Neural progenitor cell (in vitro differentiated cells): ENCODE measurements around the gene SMG9.

Source experiments
- EZH2 ChIP-seq: fragments of 200-600 bp; sonication (generic); IDR thresholded peaks from 2 replicates; pipeline ENCODE4 v1.6.1; 2017; ENCODE audit warnings: antibody characterized with exemption, mild to moderate bottlenecking, moderate library complexity
- TF ChIP-seq, protein P1 (sequence below): fragments of 200-600 bp; sonication (generic); IDR thresholded peaks from 2 replicates; pipeline ENCODE4 v1.5.1; 2017; ENCODE audit warnings: antibody characterized with exemption, mild to moderate bottlenecking

DNA sequence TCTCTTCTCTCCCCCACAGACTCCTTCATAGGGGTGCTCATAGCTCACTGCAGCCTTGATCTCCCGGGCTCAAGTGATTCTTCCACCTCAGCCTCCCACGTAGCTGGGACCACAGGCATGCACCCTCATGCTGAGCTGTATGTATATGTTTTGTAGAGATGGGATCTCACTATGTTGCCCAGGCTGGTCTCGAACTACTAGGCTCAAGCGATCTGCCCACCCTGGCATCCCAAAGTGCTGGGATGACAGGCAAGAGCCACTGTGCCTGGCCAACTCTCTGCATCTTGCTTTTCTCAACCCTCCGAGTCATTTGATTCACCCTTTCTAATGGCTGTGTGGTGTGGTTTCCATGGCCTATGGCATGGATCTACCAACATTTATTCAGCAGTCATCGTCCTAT is 49.0 kb downstream of the SMG9 start:
- TF ChIP-seq, protein P1, sequence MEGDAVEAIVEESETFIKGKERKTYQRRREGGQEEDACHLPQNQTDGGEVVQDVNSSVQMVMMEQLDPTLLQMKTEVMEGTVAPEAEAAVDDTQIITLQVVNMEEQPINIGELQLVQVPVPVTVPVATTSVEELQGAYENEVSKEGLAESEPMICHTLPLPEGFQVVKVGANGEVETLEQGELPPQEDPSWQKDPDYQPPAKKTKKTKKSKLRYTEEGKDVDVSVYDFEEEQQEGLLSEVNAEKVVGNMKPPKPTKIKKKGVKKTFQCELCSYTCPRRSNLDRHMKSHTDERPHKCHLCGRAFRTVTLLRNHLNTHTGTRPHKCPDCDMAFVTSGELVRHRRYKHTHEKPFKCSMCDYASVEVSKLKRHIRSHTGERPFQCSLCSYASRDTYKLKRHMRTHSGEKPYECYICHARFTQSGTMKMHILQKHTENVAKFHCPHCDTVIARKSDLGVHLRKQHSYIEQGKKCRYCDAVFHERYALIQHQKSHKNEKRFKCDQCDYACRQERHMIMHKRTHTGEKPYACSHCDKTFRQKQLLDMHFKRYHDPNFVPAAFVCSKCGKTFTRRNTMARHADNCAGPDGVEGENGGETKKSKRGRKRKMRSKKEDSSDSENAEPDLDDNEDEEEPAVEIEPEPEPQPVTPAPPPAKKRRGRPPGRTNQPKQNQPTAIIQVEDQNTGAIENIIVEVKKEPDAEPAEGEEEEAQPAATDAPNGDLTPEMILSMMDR: no peak
- no peak for TF ChIP-seq EZH2
